SU-DHL-6 (cell line): ENCODE results near the gene GNS.

Experiments used
- H2AFZ ChIP-seq: fragments of 200-600 bp; sonication (generic); 2 replicates; pipeline ENCODE4 v1.6.1; 2014; ENCODE audit warnings: low read depth, mild to moderate bottlenecking, moderate library complexity, mixed read lengths, antibody characterized with exemption, low read length; ENCODE audit not compliant: severe bottlenecking
- H3F3A ChIP-seq: fragments of 200-600 bp; shearing (Covaris generic); 2 replicates; pipeline ENCODE4 v1.6.0; 2016; ENCODE audit warnings: antibody characterized with exemption, mild to moderate bottlenecking; ENCODE audit not compliant: insufficient read depth
- H3K27ac ChIP-seq: fragments of 200-600 bp; sonication (generic); 2 replicates; pipeline ENCODE4 v1.5.1; 2016; ENCODE audit warnings: low read depth, mild to moderate bottlenecking, low read length, moderate library complexity, mixed read lengths
- H3K27me3 ChIP-seq: fragments of 200-600 bp; sonication (generic), shearing (Covaris generic); 2 replicates; pipeline ENCODE4 v1.6.0; 2014; ENCODE audit warnings: mild to moderate bottlenecking, low read length
- H3K36me3 ChIP-seq: fragments of 200-600 bp; sonication (generic); 2 replicates; pipeline ENCODE4 v1.6.1; 2014; ENCODE audit warnings: mild to moderate bottlenecking, low read length, mixed read lengths
- H3K4me2 ChIP-seq: fragments of 300-600, 200-600 bp; shearing (Covaris generic), sonication (generic); 2 replicates; pipeline ENCODE4 v1.6.0; 2014; ENCODE audit warnings: low read length, low read depth, mild to moderate bottlenecking; ENCODE audit not compliant: poor library complexity, severe bottlenecking
- H3K4me3 ChIP-seq: fragments of 200-600 bp; sonication (generic); 2 replicates; pipeline ENCODE4 v1.5.1; 2014; ENCODE audit warnings: antibody characterized with exemption, low read length, mild to moderate bottlenecking, mixed read lengths; ENCODE audit not compliant: insufficient read depth, poor library complexity, severe bottlenecking
- H3K79me2 ChIP-seq: fragments of 200-600 bp; sonication (generic); 2 replicates; pipeline ENCODE4 v1.6.1; 2014; ENCODE audit warnings: mild to moderate bottlenecking, low read length, moderate library complexity; ENCODE audit not compliant: insufficient read depth
- H3K9ac ChIP-seq: fragments of 200-600 bp; sonication (generic); 2 replicates; pipeline ENCODE4 v1.7.0; 2014; ENCODE audit warnings: mild to moderate bottlenecking, low read length
- H3K9me2 ChIP-seq: fragments of 200-600 bp; sonication (generic); replicated peaks from 2 replicates; pipeline ENCODE4 v1.6.1; 2014; ENCODE audit warnings: low read length; ENCODE audit not compliant: insufficient read depth
- H3K9me3 ChIP-seq: fragments of 200-600 bp; sonication (generic); 2 replicates; pipeline ENCODE4 v1.6.1; 2014; ENCODE audit warnings: low read length, mixed read lengths; ENCODE audit not compliant: insufficient read depth
- H4K20me1 ChIP-seq: fragments of 200-600 bp; sonication (generic); 2 replicates; pipeline ENCODE4 v1.6.1; 2014; ENCODE audit warnings: low read depth, mild to moderate bottlenecking, antibody characterized with exemption, low read length, moderate library complexity, mixed read lengths
- EZH2phosphoT487 ChIP-seq: fragments of 200-600 bp; sonication (generic), shearing (Covaris generic); conservative IDR thresholded peaks from 2 replicates; pipeline ENCODE4 v1.6.1; 2018; ENCODE audit warnings: mild to moderate bottlenecking, antibody characterized with exemption, low read length, moderate library complexity, mixed read lengths
- TF ChIP-seq, protein P1 (sequence below): fragments of 200-600 bp; sonication (generic); IDR thresholded peaks from one replicate; pipeline ENCODE4 v1.5.1; 2017; ENCODE audit warnings: antibody characterized with exemption, mild to moderate bottlenecking, low read length, moderate library complexity; ENCODE audit not compliant: insufficient read depth, poor library complexity, severe bottlenecking

The GNS gene

GRCh38 chr12:64683816-64684543, 75.2 kb downstream of the GNS start:
- Histone ChIP-seq H3F3A (no peaks in the 10 kb centered on the region), H3K4me3 (no peak overlapping the region), H3K9me3 (no peaks in the 10 kb centered on the region), H3K27ac (no peak overlapping the region), H3K27me3 (no peaks in the 10 kb centered on the region), H4K20me1 (no peaks in the 10 kb centered on the region; the same call in 1 of the 2 replicates), H3K79me2 (peaks cover 40% of the 10 kb centered on the region), H3K4me2 (no peak overlapping the region), H2AFZ (no peak overlapping the region), H3K36me3 (no peaks in the 10 kb centered on the region), H3K9ac (no peak overlapping the region), H3K9me2 (no peaks in the 10 kb centered on the region)
- TF ChIP-seq EZH2phosphoT487 = no peak
- TF ChIP-seq, protein P1, sequence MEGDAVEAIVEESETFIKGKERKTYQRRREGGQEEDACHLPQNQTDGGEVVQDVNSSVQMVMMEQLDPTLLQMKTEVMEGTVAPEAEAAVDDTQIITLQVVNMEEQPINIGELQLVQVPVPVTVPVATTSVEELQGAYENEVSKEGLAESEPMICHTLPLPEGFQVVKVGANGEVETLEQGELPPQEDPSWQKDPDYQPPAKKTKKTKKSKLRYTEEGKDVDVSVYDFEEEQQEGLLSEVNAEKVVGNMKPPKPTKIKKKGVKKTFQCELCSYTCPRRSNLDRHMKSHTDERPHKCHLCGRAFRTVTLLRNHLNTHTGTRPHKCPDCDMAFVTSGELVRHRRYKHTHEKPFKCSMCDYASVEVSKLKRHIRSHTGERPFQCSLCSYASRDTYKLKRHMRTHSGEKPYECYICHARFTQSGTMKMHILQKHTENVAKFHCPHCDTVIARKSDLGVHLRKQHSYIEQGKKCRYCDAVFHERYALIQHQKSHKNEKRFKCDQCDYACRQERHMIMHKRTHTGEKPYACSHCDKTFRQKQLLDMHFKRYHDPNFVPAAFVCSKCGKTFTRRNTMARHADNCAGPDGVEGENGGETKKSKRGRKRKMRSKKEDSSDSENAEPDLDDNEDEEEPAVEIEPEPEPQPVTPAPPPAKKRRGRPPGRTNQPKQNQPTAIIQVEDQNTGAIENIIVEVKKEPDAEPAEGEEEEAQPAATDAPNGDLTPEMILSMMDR = no peak

- Histone ChIP-seq H4K20me1 (no peaks in the 10 kb centered on the region; the same call in 1 of the 2 replicates), H3K9me3 (no peaks in the 10 kb centered on the region), H2AFZ (no peak overlapping the region), H3K9me2 (no peaks in the 10 kb centered on the region), H3K27me3 (no peaks in the 10 kb centered on the region), H3K4me2 (no peak overlapping the region), H3F3A (no peaks in the 10 kb centered on the region), H3K79me2 (peaks cover 50% of the 10 kb centered on the region), H3K4me3 (no peak overlapping the region), H3K27ac (no peak overlapping the region), H3K36me3 (no peaks in the 10 kb centered on the region), H3K9ac (no peak overlapping the region)
- TF ChIP-seq EZH2phosphoT487 = no peak
- TF ChIP-seq, protein P1 = no peak
These were observed 76.5 kb downstream of the GNS start for GRCh38 chr12:64682572-64683277.

- H3K9ac ChIP-seq = no peak overlapping the region
- H2AFZ ChIP-seq = no peak overlapping the region
- H3K9me3 ChIP-seq = no peaks in the 10 kb centered on the region
- H3K4me3 ChIP-seq = no peak overlapping the region
- H3K79me2 ChIP-seq = peaks cover 50% of the 10 kb centered on the region
- TF ChIP-seq, protein P1 = no peak
- no peak for TF ChIP-seq EZH2phosphoT487
- H3K4me2 ChIP-seq = no peak overlapping the region
- H4K20me1 ChIP-seq = no peaks in the 10 kb centered on the region; the same call in 1 of the 2 replicates
- no peak overlapping the region for H3K27ac ChIP-seq
- no peaks in the 10 kb centered on the region for H3K9me2 ChIP-seq
- H3F3A ChIP-seq = no peaks in the 10 kb centered on the region
- no peaks in the 10 kb centered on the region for H3K27me3 ChIP-seq
- no peaks in the 10 kb centered on the region for H3K36me3 ChIP-seq
These were observed 77.8 kb downstream of the GNS start for GRCh38 chr12:64681200-64682052.
